Right ventricle myocardium superior (tissue), 1 donor: ENCODE results near the gene CCDC50. TPM values are rescaled to one million over a fixed set of nuclear protein-coding genes. Genes with fewer than 3 reads are reported as not detected.

Experiments
- ATAC-seq: fragments of 200-7000 bp; cut with Tn5 transposase; one replicate; pipeline ENCODE4 v1.9.1; 2020; ENCODE audit warnings: mild to moderate bottlenecking; ENCODE audit not compliant: poor library complexity
- DNase-seq: peaks from one replicate; pipeline ENCODE4 v3.0.0-alpha.2; 2020
- intact Hi-C: fragments of 100-400 bp; cut with DNase I; formaldehyde crosslinking; loops from one replicate; pipeline ENCODE4 v1.11.2; 2022
- total RNA-seq: library from RNA; stranded (reverse); fragmentation: NEBNext Ultra II Directional; extraction: Animal tissue kit (Norgen Biotek cat#: 25700); gene quantifications from one replicate; pipeline ENCODE4 v1.2.1, GENCODE V29; 2021
- donor health status: DM: no; HTN: yes; CAD: no; lungs with severe emphysema.

CCDC50 gene
- total RNA-seq, 1 donor from 2014 or later = 50.8 TPM

- intact Hi-C loops = loop anchor here (10.0 kb wide), 1 partner anchor 148 kb away; no protein-coding TSS in a partner anchor
- ATAC-seq (no peak), DNase-seq (no peak)
Measured at GRCh38 chr3:191393146-191393545, 64.0 kb downstream of the CCDC50 start.

DNA sequence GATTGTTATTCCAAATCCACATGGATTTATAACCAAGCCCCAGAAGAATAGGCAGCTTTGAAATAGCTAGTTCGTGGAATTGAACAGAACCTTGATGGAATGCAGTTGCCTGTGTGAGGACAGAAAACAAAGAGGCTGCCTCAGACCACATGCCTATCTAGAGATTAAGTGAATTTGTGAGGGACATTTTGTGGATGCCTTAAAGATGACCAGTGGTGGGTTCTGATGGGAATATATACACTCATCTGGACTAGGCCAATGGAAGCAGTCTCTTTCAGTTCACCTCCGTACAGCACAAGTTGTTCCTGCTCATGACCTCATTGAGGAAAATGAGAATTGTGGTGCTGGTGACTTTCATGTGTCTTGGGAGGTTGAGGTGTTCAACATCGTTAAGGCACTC is 68.6 kb downstream of the CCDC50 start:
- intact Hi-C loops = loop anchor here (10.0 kb wide), 1 partner anchor 153 kb away; no protein-coding TSS in a partner anchor
- ATAC-seq (no peak), DNase-seq (no peak)

- ATAC-seq (no peak), DNase-seq (no peak)
- intact Hi-C loops = loop anchor here (10.0 kb wide), 1 partner anchor 154 kb away; no protein-coding TSS in a partner anchor
Measured at GRCh38 chr3:191398607-191399006, 69.4 kb downstream of the CCDC50 start.

- DNase-seq (no peak), ATAC-seq (no peak)
- intact Hi-C loops = loop anchor here (10.0 kb wide), 1 partner anchor 155 kb away; no protein-coding TSS in a partner anchor
Measured at GRCh38 chr3:191399918-191400317, 70.7 kb downstream of the CCDC50 start.

DNA sequence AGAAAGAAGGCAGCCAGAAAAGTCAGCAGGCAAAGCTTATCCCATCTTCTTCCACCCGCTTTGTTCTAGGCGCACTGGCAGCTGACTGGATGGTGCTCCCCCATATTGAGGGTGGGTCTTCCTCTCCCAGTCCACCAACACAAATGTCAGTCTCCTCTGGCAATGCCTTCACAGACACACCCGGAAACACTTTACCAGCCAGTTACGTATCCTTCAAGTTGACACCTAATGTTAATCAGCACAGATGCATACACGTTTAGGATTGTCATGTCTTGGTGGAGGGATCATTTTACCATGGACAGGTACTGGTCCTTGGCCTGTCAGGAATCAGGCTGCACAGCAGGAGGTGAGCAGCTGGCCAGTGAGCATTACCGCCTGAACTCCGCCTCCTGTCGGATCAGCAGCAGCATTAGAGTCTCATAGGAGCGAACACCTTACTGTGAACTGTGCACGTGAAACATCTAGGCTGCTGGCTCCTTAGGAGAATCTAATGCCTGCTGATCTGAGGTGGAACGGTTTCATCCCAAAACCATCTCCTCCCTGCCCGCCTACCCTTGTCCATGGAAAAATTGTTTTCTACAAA is 72.7 kb downstream of the CCDC50 start:
- intact Hi-C loops = no loop called here
- ATAC-seq (no peak), DNase-seq (no peak)

DNA sequence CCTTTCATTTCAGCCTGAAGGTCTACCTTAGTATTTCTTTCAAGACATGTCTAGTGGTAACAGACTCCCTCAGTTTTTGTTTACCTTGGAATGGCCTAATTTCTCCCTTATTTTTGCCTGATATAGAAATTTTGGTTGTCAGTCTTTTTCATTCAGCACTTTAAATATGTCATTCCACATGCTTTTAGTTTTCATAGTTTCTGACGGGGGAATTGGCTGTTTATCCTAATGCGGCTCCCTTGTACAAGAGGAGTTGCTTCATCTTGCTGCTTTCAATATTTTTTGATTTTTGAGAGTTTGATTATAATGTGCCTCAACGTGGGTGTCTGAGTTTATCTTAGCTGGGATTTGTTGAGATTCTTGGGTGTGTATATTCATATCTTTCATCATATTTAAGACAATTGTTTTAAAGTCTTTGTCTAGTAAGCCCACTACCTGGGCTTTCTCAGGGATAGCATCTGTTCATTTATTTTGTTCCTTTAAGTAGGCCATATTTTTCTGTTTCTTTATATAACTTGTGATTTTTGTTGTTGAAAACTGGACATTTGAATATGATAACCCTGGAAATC is 80.7 kb downstream of the CCDC50 start:
- ATAC-seq (no peak), DNase-seq (no peak)
- intact Hi-C loops = no loop called here

- intact Hi-C loops = no loop called here
- ATAC-seq = no peak
- no peak for DNase-seq
Measured at GRCh38 chr3:191412759-191413158, 83.6 kb downstream of the CCDC50 start.

- intact Hi-C loops = no loop called here
- no peak for ATAC-seq
- DNase-seq = no peak
Measured at GRCh38 chr3:191414286-191414685, 85.1 kb downstream of the CCDC50 start.

DNA sequence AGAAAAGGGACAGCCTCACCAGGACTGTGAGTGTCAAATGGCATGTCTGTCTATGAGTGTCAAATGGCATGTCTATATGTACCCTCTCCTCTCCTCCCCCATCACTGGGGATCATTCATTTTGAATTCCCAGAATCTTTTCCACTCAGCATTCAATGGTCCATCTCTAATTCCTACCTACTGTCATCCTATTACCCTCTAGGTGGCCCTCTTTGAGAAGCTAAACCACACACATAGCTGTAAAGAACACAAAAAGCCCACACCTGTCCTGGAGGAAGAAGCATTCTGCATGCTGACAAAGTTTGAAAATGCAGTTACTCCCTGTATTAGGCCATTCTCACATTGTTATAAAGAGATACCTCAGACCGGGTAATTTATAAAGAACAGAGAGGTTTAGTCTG is 85.5 kb downstream of the CCDC50 start:
- DNase-seq (no peak), ATAC-seq (no peak)
- intact Hi-C loops = loop anchor here (5.0 kb wide), 1 partner anchor 1033 kb away; no protein-coding TSS in a partner anchor

- no peak for ATAC-seq
- intact Hi-C loops = loop anchor here (5.0 kb wide), 1 partner anchor 1032 kb away; no protein-coding TSS in a partner anchor
- no peak for DNase-seq
Measured at GRCh38 chr3:191415566-191415965, 86.4 kb downstream of the CCDC50 start.

DNA sequence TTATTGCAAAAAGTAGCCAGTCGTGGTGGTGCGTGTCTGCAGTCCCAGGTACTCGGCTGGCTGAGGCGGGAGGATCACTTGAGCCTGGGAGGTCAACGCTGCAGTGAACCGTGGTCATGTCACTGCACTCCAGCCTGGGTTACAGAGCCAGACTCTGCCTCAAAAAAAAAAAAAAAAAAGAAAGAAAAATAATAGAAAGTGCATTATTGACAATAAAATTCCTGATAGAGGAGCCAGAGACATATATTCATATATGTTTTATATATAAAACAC is 88.2 kb downstream of the CCDC50 start:
- intact Hi-C loops = loop anchor here (5.0 kb wide), 1 partner anchor 1030 kb away; no protein-coding TSS in a partner anchor
- no peak for ATAC-seq
- DNase-seq = no peak

DNA sequence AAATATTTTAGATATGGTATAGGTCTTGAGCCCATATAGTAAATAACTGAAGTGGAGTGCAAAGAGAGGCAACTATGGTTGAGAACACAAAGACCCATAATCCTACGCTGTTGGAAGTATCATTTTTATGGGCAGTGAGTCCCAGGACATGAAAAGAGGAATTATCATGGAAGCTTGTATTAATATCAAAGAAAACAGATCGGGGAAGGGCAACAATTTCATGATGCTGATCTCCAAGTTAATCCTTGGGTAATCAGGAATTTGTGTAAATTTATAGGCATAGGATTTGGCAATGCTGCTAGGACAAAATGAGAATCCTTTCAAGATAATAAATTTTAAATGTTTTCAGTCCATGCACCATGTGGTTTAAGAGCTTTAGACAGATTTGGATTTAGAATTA is 91.6 kb downstream of the CCDC50 start:
- DNase-seq (no peak), ATAC-seq (no peak)
- intact Hi-C loops = no loop called here

DNA sequence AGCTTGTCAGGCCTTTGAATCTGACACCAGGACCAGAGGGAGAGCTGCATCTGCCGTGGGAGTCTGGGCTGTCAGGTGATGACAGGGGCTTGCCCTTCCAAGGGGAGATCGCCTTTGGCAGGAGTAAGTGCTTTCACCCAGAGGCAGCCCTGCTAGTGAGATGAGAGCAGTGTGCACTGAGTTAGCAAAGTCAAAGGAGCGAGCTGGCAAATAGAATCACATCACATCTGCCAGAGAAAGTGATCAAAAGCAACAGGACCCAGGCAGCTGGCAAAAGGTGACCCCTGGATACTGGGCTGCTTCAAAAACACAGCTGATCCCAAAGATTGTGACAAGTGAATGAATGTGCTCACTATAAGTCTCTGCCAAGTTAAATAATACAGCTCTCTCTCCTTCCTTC is 95.7 kb downstream of the CCDC50 start:
- ATAC-seq (no peak), DNase-seq (no peak)
- intact Hi-C loops = no loop called here

- ATAC-seq (no peak), DNase-seq (no peak)
- intact Hi-C loops = no loop called here
Measured at GRCh38 chr3:191425322-191425734, 96.1 kb downstream of the CCDC50 start.

GRCh38 chr3:191426311-191426710 is 97.1 kb downstream of the CCDC50 start:
- intact Hi-C loops = no loop called here
- DNase-seq (no peak), ATAC-seq (no peak)

DNA sequence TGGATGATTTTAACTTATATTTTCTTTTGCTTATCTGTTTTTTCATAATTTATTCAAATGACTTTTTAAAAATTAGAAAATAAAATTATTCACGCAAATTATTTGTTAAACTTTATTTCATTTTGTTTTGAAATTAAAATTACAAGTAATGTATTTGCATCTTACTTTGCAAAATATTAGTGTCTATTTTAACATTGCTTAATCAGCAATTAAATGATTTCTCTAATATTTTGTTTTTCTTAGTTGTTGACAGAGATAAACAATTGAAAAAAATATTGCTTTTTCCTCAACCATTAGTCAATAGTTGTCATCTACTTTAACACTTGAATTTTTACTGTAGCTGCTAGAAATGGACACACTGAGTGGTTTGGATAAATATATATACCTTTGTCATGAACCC is 99.0 kb downstream of the CCDC50 start:
- ATAC-seq = no peak
- intact Hi-C loops = no loop called here
- DNase-seq = no peak

DNA sequence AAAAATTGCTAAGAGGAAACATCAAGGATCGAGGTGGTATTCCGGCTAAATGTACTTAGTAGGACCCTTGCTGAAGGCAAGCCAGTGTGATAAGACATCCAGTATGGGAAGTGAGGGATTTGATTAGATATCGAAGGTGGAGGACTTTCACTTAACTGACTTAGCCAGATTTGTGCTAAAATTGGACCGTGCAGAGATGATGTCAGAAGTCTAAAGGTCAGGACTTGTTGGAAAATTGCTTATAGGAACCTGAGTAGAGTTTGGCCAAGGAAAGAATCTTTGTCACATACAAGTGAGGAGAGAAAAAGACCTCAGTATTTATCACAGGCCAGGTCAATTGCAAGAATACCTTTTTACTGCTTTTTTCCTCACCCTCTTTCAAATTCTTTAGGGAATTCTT is 100.9 kb downstream of the CCDC50 start:
- ATAC-seq (no peak), DNase-seq (no peak)
- intact Hi-C loops = no loop called here

DNA sequence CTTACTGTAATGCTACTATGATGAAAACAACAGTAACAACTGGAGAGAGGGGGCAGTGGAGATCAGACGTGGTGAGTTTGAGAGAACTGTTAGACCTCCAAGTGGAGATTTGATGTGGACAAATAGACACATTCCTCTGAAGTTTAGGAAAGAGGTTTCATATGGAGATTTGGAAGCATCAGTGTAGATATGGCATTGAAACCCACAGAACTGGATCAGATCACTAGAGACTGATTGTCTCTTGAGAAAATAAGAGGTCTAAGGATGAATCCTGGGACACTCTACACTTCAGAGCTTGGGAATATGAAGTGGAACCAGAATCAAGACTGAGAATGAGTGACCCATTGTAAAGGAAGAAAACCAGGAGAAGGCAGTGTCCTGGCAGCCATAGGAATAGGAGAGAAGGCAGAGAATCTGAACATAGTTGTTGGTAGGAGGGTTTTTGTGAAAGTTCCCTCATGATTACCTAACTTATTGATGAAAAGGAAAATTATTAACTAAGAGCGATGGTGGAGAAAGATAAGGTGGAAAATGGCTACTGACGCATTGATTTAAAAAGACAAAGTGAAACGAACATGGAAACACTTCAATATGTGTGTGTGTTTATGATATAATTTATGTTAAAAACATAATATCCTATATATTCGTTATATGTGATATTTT is 102.1 kb downstream of the CCDC50 start:
- DNase-seq = no peak
- intact Hi-C loops = no loop called here
- no peak for ATAC-seq

- ATAC-seq = no peak
- intact Hi-C loops = no loop called here
- DNase-seq = no peak
Measured at GRCh38 chr3:191432162-191432561, 103.0 kb downstream of the CCDC50 start.

- no peak for DNase-seq
- intact Hi-C loops = no loop called here
- ATAC-seq = no peak
Measured at GRCh38 chr3:191434024-191434423, 104.8 kb downstream of the CCDC50 start.
